Spleen (tissue), 11 donors: ENCODE results near the gene RFTN1. TPM values are rescaled to one million over a fixed set of nuclear protein-coding genes. Genes with fewer than 3 reads are reported as not detected.

ENCODE experiments used
- DNase-seq: peaks from one replicate; pipeline ENCODE4 v3.0.0-alpha.2; 2020
- H3K27ac ChIP-seq, 8 donors: fragments of 200-600 bp; sonication (generic) in 7 of 8; 1 replicate in 4 of 8; 2 replicates in 4 of 8; pipeline versions ENCODE4 v1.5.0 to v1.8.0; 2016 to 2021; ENCODE audit warnings: inconsistent platforms in 4 of 8, mild to moderate bottlenecking in 4 of 8, moderate library complexity in 1 of 8
- H3K27me3 ChIP-seq, 7 donors: fragments of 200-600 bp; sonication (generic) in 6 of 7; replicated peaks in 1 of 7; 1 replicate in 4 of 7; 2 replicates in 3 of 7; pipeline versions ENCODE4 v1.5.0 to v1.8.0; 2016 to 2021; ENCODE audit warnings: inconsistent platforms in 3 of 7, mild to moderate bottlenecking in 1 of 7
- H3K36me3 ChIP-seq, 6 donors: fragments of 200-600 bp; sonication (generic) in 5 of 6; 1 replicate in 4 of 6; 2 replicates in 2 of 6; pipeline versions ENCODE4 v1.5.0 to v1.8.0; 2016 to 2021; ENCODE audit warnings: inconsistent platforms in 2 of 6
- H3K4me1 ChIP-seq, 6 donors: fragments of 200-600 bp; sonication (generic) in 5 of 6; 1 replicate in 3 of 6; 2 replicates in 3 of 6; pipeline versions ENCODE4 v1.5.0 to v1.8.0; 2016 to 2021; ENCODE audit warnings: inconsistent platforms in 3 of 6
- H3K4me3 ChIP-seq, 8 donors: fragments of 200-600 bp; sonication (generic) in 7 of 8; 1 replicate in 4 of 8; 2 replicates in 4 of 8; pipeline versions ENCODE4 v1.5.0 to v1.8.0; 2016 to 2021; ENCODE audit warnings: inconsistent platforms in 4 of 8, mild to moderate bottlenecking in 4 of 8, moderate library complexity in 2 of 8
- H3K9me3 ChIP-seq, 8 donors: fragments of 200-600 bp; sonication (generic) in 7 of 8; 1 replicate in 4 of 8; 2 replicates in 4 of 8; pipeline versions ENCODE4 v1.5.0 to v1.8.0; 2016 to 2021; ENCODE audit warnings: inconsistent platforms in 4 of 8
- CTCF ChIP-seq, 11 experiments: fragments of 200-600 bp in 7 of 11; fragments of 450-650 bp in 4 of 11; sonication (generic) in 4 of 11; IDR thresholded peaks in 8 of 11; conservative IDR thresholded peaks in 3 of 11; 1 replicate in 7 of 11; 2 replicates in 4 of 11; pipeline versions ENCODE4 v1.4.0 to v1.8.0; 2016 to 2021; ENCODE audit warnings: antibody characterized with exemption in 11 of 11, inconsistent platforms in 4 of 11, mild to moderate bottlenecking in 1 of 11
- POLR2A ChIP-seq, 3 donors: fragments of 450-650 bp; IDR thresholded peaks; one replicate each; pipeline ENCODE4 v1.5.1; 2017; ENCODE audit warnings: antibody characterized with exemption in 3 of 3, mild to moderate bottlenecking in 1 of 3
- POLR2AphosphoS5 ChIP-seq, 3 donors: sonication (generic); formaldehyde crosslinking; IDR thresholded peaks; one replicate each; pipeline ENCODE4 v1.5.1; 2017; ENCODE audit warnings: antibody characterized with exemption in 3 of 3
- WGBS, 5 donors: extraction: QIAGEN DNeasy Blood & Tissue Kit in 3 of 5; methylation state at CpG; one replicate each; pipeline versions ENCODE4 v1.1.5 to v1.1.7; 2013 to 2018; 5-methylcytosine and 5-hydroxymethylcytosine counted together
- intact Hi-C: fragments of 100-400 bp; cut with DNase I; formaldehyde crosslinking; loops from one replicate; pipeline ENCODE4 v1.15.0; 2023; ENCODE audit warnings: low total_unique reads
- polyA plus RNA-seq, 3 donors: library from polyadenylated mRNA; stranded (reverse); fragments of 200-250 nt; gene quantifications; one replicate each; pipeline ENCODE4 v1.2.1, GENCODE V29; 2013
- total RNA-seq, 7 donors: library from RNA; depleted of rRNA in 3 of 7; stranded (reverse); fragments of >200 nt in 3 of 7; fragmentation: NEBNext Ultra II Directional in 4 of 7; extraction: Animal tissue kit (Norgen Biotek cat#: 25700) in 4 of 7; gene quantifications; one replicate each; pipeline versions ENCODE4 v1.1.0 to v1.2.1, GENCODE V29; 2016 to 2021
- donor health status: healthy with polysubstance abuse.
- donor health status: DM: no; HTN: no; CAD: no; lungs with moderate emphysema.
- donor health status: DM: no; HTN: no; CAD: no.
- donor health status: Bipolar disorder and iron deficiency.
- donor health status: healthy.
- donor health status: DM: no; HTN: no; CAD: no.
- donor health status: DM: yes; HTN: yes; CAD: no.

Gene RFTN1
- total and polyA plus RNA-seq, 10 donors: 30.4 to 106 (median 75.3) TPM

GRCh38 chr3:16510620-16511319, 2.7 kb downstream of the RFTN1 start:
- H3K36me3 ChIP-seq: no peaks in the 10 kb centered on the region
- H3K27me3 ChIP-seq: no peaks in the 10 kb centered on the region
- DNase-seq: no peak
- H3K9me3 ChIP-seq: no peaks in the 10 kb centered on the region
- no peak for TF ChIP-seq POLR2AphosphoS5 (IDR thresholded peaks at IDR 0.05)
- no peak for TF ChIP-seq POLR2A (IDR thresholded peaks at IDR 0.05)
- TF ChIP-seq CTCF (IDR thresholded peaks at IDR 0.05 in 8 of 11, conservative IDR thresholded peaks at IDR 0.05 in 3 of 11): no peak
- H3K27ac ChIP-seq: peak overlapping the region in 7 of 8 donors; percentile 89 to 93 (median 90)
- intact Hi-C loops: no loop called here
- peaks cover 35 to 97% (median 83%) of the 10 kb centered on the region in 6 donors for H3K4me1 ChIP-seq
- H3K4me3 ChIP-seq: peak overlapping the region in 2 of 8 donors; percentile 84 to 95
- WGBS, 5 donors: 78 to 92% (median 83%) methylated on average over 3 of the region's 3 CpGs

- WGBS, 5 donors: 50 to 67% (median 55%) methylated on average over 10 of the region's 10 CpGs
- Histone ChIP-seq H3K36me3 (peaks cover 0 to 5% (median 0%) of the 10 kb centered on the region in 6 donors), H3K27ac (peak overlapping the region in 7 of 8 donors; percentile 89 to 93 (median 90)), H3K27me3 (no peaks in the 10 kb centered on the region), H3K9me3 (no peaks in the 10 kb centered on the region), H3K4me1 (peaks cover 31 to 97% (median 77%) of the 10 kb centered on the region in 6 donors), H3K4me3 (peak overlapping the region in 1 of 8 donors; percentile 1)
- no peak for DNase-seq
- intact Hi-C loops: no loop called here
- no peak for TF ChIP-seq CTCF (IDR thresholded peaks at IDR 0.05 in 8 of 11, conservative IDR thresholded peaks at IDR 0.05 in 3 of 11)
- no peak for TF ChIP-seq POLR2AphosphoS5 (IDR thresholded peaks at IDR 0.05)
- TF ChIP-seq POLR2A (IDR thresholded peaks at IDR 0.05): no peak
Measured at GRCh38 chr3:16509721-16510619, 3.5 kb downstream of the RFTN1 start.

- H3K9me3 ChIP-seq: no peaks in the 10 kb centered on the region
- H3K4me3 ChIP-seq: no peak overlapping the region
- H3K27ac ChIP-seq: peak overlapping the region in 7 of 8 donors; percentile 21 to 93 (median 90)
- DNase-seq: no peak
- no peaks in the 10 kb centered on the region for H3K27me3 ChIP-seq
- TF ChIP-seq POLR2AphosphoS5 (IDR thresholded peaks at IDR 0.05) (no peak), CTCF (IDR thresholded peaks at IDR 0.05 in 8 of 11, conservative IDR thresholded peaks at IDR 0.05 in 3 of 11) (no peak), POLR2A (IDR thresholded peaks at IDR 0.05) (no peak)
- intact Hi-C loops: no loop called here
- WGBS, 5 donors: 37 to 52% (median 43%) methylated on average over 6 of the region's 6 CpGs
- H3K36me3 ChIP-seq: peaks cover 0 to 6% (median 0%) of the 10 kb centered on the region in 6 donors
- peaks cover 31 to 97% (median 76%) of the 10 kb centered on the region in 6 donors for H3K4me1 ChIP-seq
Measured at GRCh38 chr3:16508591-16508995, 4.9 kb downstream of the RFTN1 start.

GRCh38 chr3:16508243-16508578, 5.3 kb downstream of the RFTN1 start:
- H3K4me3 ChIP-seq: peak overlapping the region in 1 of 8 donors; percentile 26
- H3K27ac ChIP-seq: peak overlapping the region in 7 of 8 donors; percentile 17 to 93 (median 90)
- DNase-seq: no peak
- intact Hi-C loops: no loop called here
- no peaks in the 10 kb centered on the region for H3K27me3 ChIP-seq
- TF ChIP-seq POLR2A (IDR thresholded peaks at IDR 0.05) (no peak), CTCF (IDR thresholded peaks at IDR 0.05 in 8 of 11, conservative IDR thresholded peaks at IDR 0.05 in 3 of 11) (no peak), POLR2AphosphoS5 (IDR thresholded peaks at IDR 0.05) (no peak)
- peaks cover 0 to 6% (median 0%) of the 10 kb centered on the region in 6 donors for H3K36me3 ChIP-seq
- WGBS, 5 donors: 48 to 68% (median 66%) methylated on average over 4 of the region's 4 CpGs
- H3K9me3 ChIP-seq: no peaks in the 10 kb centered on the region
- peaks cover 31 to 100% (median 77%) of the 10 kb centered on the region in 6 donors for H3K4me1 ChIP-seq
